Epithelial cell of prostate (primary cell): ENCODE data around the gene FBXW12.
"Not testable (repeated sequence)": the region's sequence is repeated elsewhere in the genome, so short reads cannot be mapped to it uniquely, and the experiment has no call there.

Source experiments
- DNase-seq: peaks from one replicate; pipeline ENCODE4 v3.0.0-alpha.2; 2011; ENCODE audit warnings: low read depth, low spot score
- H3K27ac ChIP-seq: fragments of 450-650 bp; 2 replicates; pipeline ENCODE4 v1.5.1; 2017; ENCODE audit warnings: mild to moderate bottlenecking

Gene FBXW12

GRCh38 chr3:48371651-48372376 lies at the start of gene FBXW12:
TSS of gene FBXW12 (plus strand) at chr3:48372219. CDS start at chr3:48372768, 549 bp downstream.
- DNase-seq: no peak
- H3K27ac ChIP-seq: no peak within 1 kb of the TSS

GRCh38 chr3:48331706-48332435 lies 40.1 kb upstream of the FBXW12 start:
- DNase-seq, H3K27ac ChIP-seq: not testable (repeated sequence)

GRCh38 chr3:48333346-48334245 lies 38.4 kb upstream of the FBXW12 start, which contains the start of gene SPINK8:
TSS of gene SPINK8 (minus strand) at chr3:48333661. CDS start at chr3:48328341, 5,320 bp downstream.
- not testable (repeated sequence) for H3K27ac ChIP-seq, DNase-seq

GRCh38 chr3:48334605-48335004 lies 37.4 kb upstream of the FBXW12 start:
- DNase-seq: no peak
- no peak overlapping the region for H3K27ac ChIP-seq

- DNase-seq, H3K27ac ChIP-seq: not testable (repeated sequence)
Observed at GRCh38 chr3:48335286-48335685, 36.7 kb upstream of the FBXW12 start.

- not testable (repeated sequence) for H3K27ac ChIP-seq, DNase-seq
Observed at GRCh38 chr3:48337536-48337935, 34.5 kb upstream of the FBXW12 start.

GRCh38 chr3:48338635-48339034 lies 33.4 kb upstream of the FBXW12 start:
- DNase-seq: no peak
- H3K27ac ChIP-seq: no peak overlapping the region

- H3K27ac ChIP-seq: no peak overlapping the region
- DNase-seq: no peak
Observed at GRCh38 chr3:48343432-48343831, 28.6 kb upstream of the FBXW12 start.

GRCh38 chr3:48344867-48345507 lies 27.0 kb upstream of the FBXW12 start:
- no peak overlapping the region for H3K27ac ChIP-seq

GRCh38 chr3:48345946-48346572 lies 26.0 kb upstream of the FBXW12 start:
- no peak for DNase-seq

More at GRCh38 chr3:48344867-48345507, 27.0 kb upstream of the FBXW12 start:
- DNase-seq: no peak

GRCh38 chr3:48347500-48347899 lies 24.5 kb upstream of the FBXW12 start:
- no peak overlapping the region for H3K27ac ChIP-seq
- DNase-seq: no peak

More at GRCh38 chr3:48345946-48346572, 26.0 kb upstream of the FBXW12 start:
- H3K27ac ChIP-seq: no peak overlapping the region

- H3K27ac ChIP-seq: no peak overlapping the region
Observed at GRCh38 chr3:48352546-48352945, 19.5 kb upstream of the FBXW12 start.

GRCh38 chr3:48353987-48354386 lies 18.0 kb upstream of the FBXW12 start:
- no peak for DNase-seq

More at GRCh38 chr3:48352546-48352945, 19.5 kb upstream of the FBXW12 start:
- DNase-seq: no peak

GRCh38 chr3:48356419-48356818 lies 15.6 kb upstream of the FBXW12 start:
- DNase-seq: no peak
- no peak overlapping the region for H3K27ac ChIP-seq

More at GRCh38 chr3:48353987-48354386, 18.0 kb upstream of the FBXW12 start:
- no peak overlapping the region for H3K27ac ChIP-seq

- DNase-seq: no peak
- H3K27ac ChIP-seq: no peak overlapping the region
Observed at GRCh38 chr3:48361928-48362327, 10.1 kb upstream of the FBXW12 start.

GRCh38 chr3:48364840-48365239 lies 7.2 kb upstream of the FBXW12 start:
- no peak for DNase-seq
- no peak overlapping the region for H3K27ac ChIP-seq

- H3K27ac ChIP-seq: no peak overlapping the region
- no peak for DNase-seq
Observed at GRCh38 chr3:48367201-48367600, 4.8 kb upstream of the FBXW12 start.

- no peak for DNase-seq
- no peak overlapping the region for H3K27ac ChIP-seq
Observed at GRCh38 chr3:48369693-48370332, 2.2 kb upstream of the FBXW12 start.

GRCh38 chr3:48370333-48370713 lies 1.7 kb upstream of the FBXW12 start:
- DNase-seq: no peak
- no peak overlapping the region for H3K27ac ChIP-seq
